ENCODE data around the gene GEMIN7. TPM values are rescaled to one million over a fixed set of nuclear protein-coding genes. Genes with fewer than 3 reads are reported as not detected.

The GEMIN7 gene
- total RNA-seq, 4 donors from 2014 or later = 10.6 to 22.7 (median 19.1) TPM

DNA sequence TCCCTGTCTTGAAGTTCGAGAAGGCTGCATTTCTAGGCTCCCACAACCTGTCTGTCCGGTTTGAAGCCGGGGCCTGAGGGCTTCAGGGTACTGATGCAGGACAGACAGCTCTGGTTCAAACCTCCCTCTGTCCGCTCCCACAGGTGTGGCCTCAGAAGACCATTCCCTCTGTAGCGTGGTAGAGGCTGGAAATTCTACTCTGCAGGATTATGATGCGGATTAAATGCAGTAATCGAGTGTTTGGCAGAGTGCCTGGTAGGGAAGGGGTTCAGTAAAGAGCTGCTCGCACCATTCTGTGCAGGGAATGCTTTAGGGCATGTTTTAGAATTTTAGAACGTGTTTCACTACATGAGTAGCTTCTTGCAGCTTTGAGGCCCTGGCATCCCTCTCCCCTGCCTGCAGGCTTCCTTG lies 44.4 kb downstream of the GEMIN7 start:
- peaks cover 8 to 50% of the 10 kb centered on the region in 2 donors for H3K4me1 ChIP-seq
- WGBS, 2 donors = 51 to 57% methylated on average over 7 of the region's 9 CpGs
- peak; percentile 77 to 85 for DNase-seq
- H3K36me3 ChIP-seq = no peaks in the 10 kb centered on the region
- no peaks in the 10 kb centered on the region for H3K27me3 ChIP-seq
- no peak for TF ChIP-seq POLR2A (IDR thresholded peaks at IDR 0.05)
- TF ChIP-seq, protein P1, sequence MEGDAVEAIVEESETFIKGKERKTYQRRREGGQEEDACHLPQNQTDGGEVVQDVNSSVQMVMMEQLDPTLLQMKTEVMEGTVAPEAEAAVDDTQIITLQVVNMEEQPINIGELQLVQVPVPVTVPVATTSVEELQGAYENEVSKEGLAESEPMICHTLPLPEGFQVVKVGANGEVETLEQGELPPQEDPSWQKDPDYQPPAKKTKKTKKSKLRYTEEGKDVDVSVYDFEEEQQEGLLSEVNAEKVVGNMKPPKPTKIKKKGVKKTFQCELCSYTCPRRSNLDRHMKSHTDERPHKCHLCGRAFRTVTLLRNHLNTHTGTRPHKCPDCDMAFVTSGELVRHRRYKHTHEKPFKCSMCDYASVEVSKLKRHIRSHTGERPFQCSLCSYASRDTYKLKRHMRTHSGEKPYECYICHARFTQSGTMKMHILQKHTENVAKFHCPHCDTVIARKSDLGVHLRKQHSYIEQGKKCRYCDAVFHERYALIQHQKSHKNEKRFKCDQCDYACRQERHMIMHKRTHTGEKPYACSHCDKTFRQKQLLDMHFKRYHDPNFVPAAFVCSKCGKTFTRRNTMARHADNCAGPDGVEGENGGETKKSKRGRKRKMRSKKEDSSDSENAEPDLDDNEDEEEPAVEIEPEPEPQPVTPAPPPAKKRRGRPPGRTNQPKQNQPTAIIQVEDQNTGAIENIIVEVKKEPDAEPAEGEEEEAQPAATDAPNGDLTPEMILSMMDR (IDR thresholded peaks at IDR 0.05) = no peak
- no peaks in the 10 kb centered on the region for H3K9me3 ChIP-seq
- H3K27ac ChIP-seq = no peak overlapping the region
- intact Hi-C loops (cut with DNase I) = no loop called here
- H3K4me3 ChIP-seq (replicated peaks in 1 of 3) = no peak overlapping the region

DNA sequence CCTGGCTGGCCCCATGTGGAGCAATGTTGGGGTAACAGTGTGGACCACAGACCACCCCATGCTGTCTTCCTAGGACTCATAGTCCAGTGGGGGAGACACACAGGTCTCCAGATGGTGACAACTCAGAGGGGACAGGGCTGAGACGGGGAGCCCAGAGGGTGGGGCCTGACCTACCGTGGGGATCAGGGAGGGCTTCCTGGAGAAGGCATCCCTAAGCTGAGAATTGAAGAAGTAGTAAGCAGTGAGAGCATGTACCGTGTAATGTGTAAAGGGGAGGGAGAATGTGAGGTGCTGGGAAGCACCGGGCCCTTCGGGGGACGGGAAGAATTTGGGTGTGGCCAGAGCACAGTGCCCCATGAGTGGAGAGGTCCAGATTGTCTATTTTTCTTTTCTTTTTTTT lies 45.0 kb downstream of the GEMIN7 start:
- DNase-seq = no peak
- H3K4me1 ChIP-seq = peaks cover 8 to 44% of the 10 kb centered on the region in 2 donors
- H3K27me3 ChIP-seq = no peaks in the 10 kb centered on the region
- intact Hi-C loops (cut with DNase I) = no loop called here
- no peak overlapping the region for H3K27ac ChIP-seq
- no peak overlapping the region for H3K4me3 ChIP-seq (replicated peaks in 1 of 3)
- TF ChIP-seq POLR2A (IDR thresholded peaks at IDR 0.05) = no peak
- TF ChIP-seq, protein P1 (IDR thresholded peaks at IDR 0.05) = no peak
- no peaks in the 10 kb centered on the region for H3K9me3 ChIP-seq
- no peaks in the 10 kb centered on the region for H3K36me3 ChIP-seq
- WGBS, 2 donors = 68 to 87% methylated on average over 6 of the region's 6 CpGs

GRCh38 chr19:45125360-45125759 lies 46.3 kb downstream of the GEMIN7 start:
- WGBS, 2 donors = 90 to 93% methylated on average over 9 of the region's 9 CpGs
- Histone ChIP-seq H3K36me3 (no peaks in the 10 kb centered on the region), H3K4me3 (replicated peaks in 1 of 3) (no peak overlapping the region), H3K4me1 (peaks cover 8 to 36% of the 10 kb centered on the region in 2 donors), H3K27me3 (no peaks in the 10 kb centered on the region), H3K27ac (no peak overlapping the region), H3K9me3 (no peaks in the 10 kb centered on the region)
- TF ChIP-seq, protein P1 (IDR thresholded peaks at IDR 0.05) = no peak
- TF ChIP-seq POLR2A (IDR thresholded peaks at IDR 0.05) = no peak
- intact Hi-C loops (cut with DNase I) = no loop called here
- DNase-seq = no peak

GRCh38 chr19:45125975-45126493 lies 47.0 kb downstream of the GEMIN7 start:
- TF ChIP-seq POLR2A (IDR thresholded peaks at IDR 0.05) = no peak
- TF ChIP-seq, protein P1 (IDR thresholded peaks at IDR 0.05) = peak in 4 of 6 experiments; percentile 35 to 64 (median 56)

GRCh38 chr19:45126654-45127053 lies 47.6 kb downstream of the GEMIN7 start:
- DNase-seq = no peak
- 94% methylated on average over 7 of the region's 7 CpGs for WGBS, 2 donors
- Histone ChIP-seq H3K27me3 (no peaks in the 10 kb centered on the region), H3K4me3 (replicated peaks in 1 of 3) (no peak overlapping the region), H3K9me3 (no peaks in the 10 kb centered on the region), H3K4me1 (peaks cover 8 to 36% of the 10 kb centered on the region in 2 donors), H3K36me3 (no peaks in the 10 kb centered on the region), H3K27ac (no peak overlapping the region)
- TF ChIP-seq POLR2A (IDR thresholded peaks at IDR 0.05) = no peak
- TF ChIP-seq, protein P1 (IDR thresholded peaks at IDR 0.05) = no peak
- intact Hi-C loops (cut with DNase I) = no loop called here

More at GRCh38 chr19:45125975-45126493, 47.0 kb downstream of the GEMIN7 start:
- DNase-seq = peak; percentile 63 to 68
- H3K36me3 ChIP-seq = no peaks in the 10 kb centered on the region
- H3K9me3 ChIP-seq = no peaks in the 10 kb centered on the region
- H3K27ac ChIP-seq = no peak overlapping the region
- WGBS, 2 donors = 57 to 71% methylated on average over 10 to 11 of the region's 12 CpGs
- H3K27me3 ChIP-seq = no peaks in the 10 kb centered on the region
- H3K4me3 ChIP-seq (replicated peaks in 1 of 3) = no peak overlapping the region
- intact Hi-C loops (cut with DNase I) = no loop called here
- H3K4me1 ChIP-seq = peaks cover 8 to 36% of the 10 kb centered on the region in 2 donors
